AG04449 (cell line): ENCODE results near the gene NEDD1.

Experiments used
- CTCF ChIA-PET: fragments of 350-600 bp; formaldehyde crosslinking; extraction: SDS; loops from one replicate; lab custom pipeline; 2021; ENCODE audit warnings: antibody characterized with exemption; lab: Yijun Ruan, JAX
- POLR2A ChIA-PET: fragments of 400-600, 350-600 bp; formaldehyde crosslinking; extraction: SDS; loops from one replicate; lab custom pipeline; 2020; ENCODE audit warnings: antibody characterized with exemption, inconsistent platforms; lab: Yijun Ruan, JAX
- DNase-seq: peaks from one replicate; pipeline ENCODE4 v3.0.0-alpha.2; 2010; ENCODE audit warnings: low read depth, low spot score
- H3K4me3 ChIP-seq: 2 replicates; pipeline ENCODE4 v1.5.1; 2011; ENCODE audit warnings: low read depth, mild to moderate bottlenecking, control low read depth, low read length
- TF ChIP-seq, protein P1 (sequence below): IDR thresholded peaks from one replicate; pipeline ENCODE4 v1.5.1; 2011; ENCODE audit warnings: mild to moderate bottlenecking, moderate library complexity, low read length, control low read depth, inconsistent platforms; ENCODE audit not compliant: insufficient read depth; ENCODE audit errors: missing control alignments

NEDD1 gene

GRCh38 chr12:97003276-97003675, 96.2 kb downstream of the NEDD1 start:
- ChIA-PET CTCF (interaction anchor here (1.0 to 1.2 kb wide), 3 partner anchors 10 to 18 kb away, joined by 3 read pairs; no protein-coding TSS in a partner anchor), POLR2A (no interaction called here)
- H3K4me3 ChIP-seq = no peak overlapping the region
- TF ChIP-seq, protein P1, sequence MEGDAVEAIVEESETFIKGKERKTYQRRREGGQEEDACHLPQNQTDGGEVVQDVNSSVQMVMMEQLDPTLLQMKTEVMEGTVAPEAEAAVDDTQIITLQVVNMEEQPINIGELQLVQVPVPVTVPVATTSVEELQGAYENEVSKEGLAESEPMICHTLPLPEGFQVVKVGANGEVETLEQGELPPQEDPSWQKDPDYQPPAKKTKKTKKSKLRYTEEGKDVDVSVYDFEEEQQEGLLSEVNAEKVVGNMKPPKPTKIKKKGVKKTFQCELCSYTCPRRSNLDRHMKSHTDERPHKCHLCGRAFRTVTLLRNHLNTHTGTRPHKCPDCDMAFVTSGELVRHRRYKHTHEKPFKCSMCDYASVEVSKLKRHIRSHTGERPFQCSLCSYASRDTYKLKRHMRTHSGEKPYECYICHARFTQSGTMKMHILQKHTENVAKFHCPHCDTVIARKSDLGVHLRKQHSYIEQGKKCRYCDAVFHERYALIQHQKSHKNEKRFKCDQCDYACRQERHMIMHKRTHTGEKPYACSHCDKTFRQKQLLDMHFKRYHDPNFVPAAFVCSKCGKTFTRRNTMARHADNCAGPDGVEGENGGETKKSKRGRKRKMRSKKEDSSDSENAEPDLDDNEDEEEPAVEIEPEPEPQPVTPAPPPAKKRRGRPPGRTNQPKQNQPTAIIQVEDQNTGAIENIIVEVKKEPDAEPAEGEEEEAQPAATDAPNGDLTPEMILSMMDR = no peak
- DNase-seq = no peak
